HG02943 (cell line): ENCODE data around the gene RPL7A.
"Not testable (repeated sequence)": the region's sequence is repeated elsewhere in the genome, so short reads cannot be mapped to it uniquely, and the experiment has no call there.

ENCODE experiments used
- ATAC-seq: cut with Tn5 transposase; IDR thresholded peaks from one replicate; pipeline ENCODE4 v1.9.1; 2021; ENCODE audit warnings: mild to moderate bottlenecking, low read depth, moderate library complexity; ENCODE audit not compliant: unreplicated experiment

The RPL7A gene

DNA sequence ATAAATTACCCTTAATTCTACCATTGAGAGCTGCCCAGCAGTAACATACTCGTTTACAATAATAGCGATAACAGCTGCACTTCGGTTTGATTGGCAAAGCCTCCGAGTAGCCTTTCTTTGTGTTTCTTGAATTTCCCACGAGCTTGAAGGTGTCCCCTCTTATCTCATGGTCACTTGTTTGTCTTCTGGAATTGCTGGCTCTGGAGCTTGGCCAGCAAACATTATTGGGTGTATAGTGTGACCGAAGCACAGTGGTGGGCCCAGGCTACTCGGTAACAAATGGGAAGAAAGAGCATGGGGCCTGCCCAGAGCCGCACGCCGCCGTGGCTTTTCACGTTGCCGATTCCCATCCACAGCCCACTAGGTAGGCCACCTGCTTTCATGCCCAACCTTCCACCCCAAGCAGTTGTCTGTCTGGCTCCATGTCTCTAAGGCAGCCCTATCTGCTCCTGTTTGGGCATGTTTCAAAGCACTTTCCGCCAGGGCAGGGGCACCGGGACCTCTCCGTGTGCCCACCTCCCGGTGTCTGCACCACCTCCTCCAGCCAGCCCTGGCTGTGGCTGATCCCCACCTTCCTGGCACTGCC, 36.8 kb downstream of the RPL7A start:
- ATAC-seq, result no peak

- ATAC-seq, result no peak
Observed at GRCh38 chr9:133385452-133385851, 37.4 kb downstream of the RPL7A start.

DNA sequence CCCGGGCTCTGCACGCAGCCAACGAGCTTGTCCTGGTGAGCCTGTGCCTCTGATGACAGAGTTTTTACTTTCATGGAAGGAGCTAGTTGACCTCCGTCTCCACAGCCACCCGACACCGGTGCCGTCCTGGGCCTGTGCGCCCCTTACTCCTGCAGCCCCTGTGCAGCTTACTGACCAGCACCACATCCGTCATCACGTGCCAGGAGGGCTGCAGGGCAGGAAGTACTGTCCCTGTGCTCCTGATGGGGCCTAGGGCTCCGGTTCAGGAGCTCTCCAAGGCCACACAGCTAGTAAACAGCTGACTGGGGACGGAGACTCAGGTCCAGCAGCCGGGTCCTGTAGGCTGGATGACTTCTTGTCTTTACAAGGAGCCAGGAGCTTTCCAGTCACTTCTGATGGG, 38.3 kb downstream of the RPL7A start:
- no peak for ATAC-seq

- no peak for ATAC-seq
Observed at GRCh38 chr9:133387680-133388079, 39.7 kb downstream of the RPL7A start.

GRCh38 chr9:133389025-133389557, 41.1 kb downstream of the RPL7A start:
- no peak for ATAC-seq

DNA sequence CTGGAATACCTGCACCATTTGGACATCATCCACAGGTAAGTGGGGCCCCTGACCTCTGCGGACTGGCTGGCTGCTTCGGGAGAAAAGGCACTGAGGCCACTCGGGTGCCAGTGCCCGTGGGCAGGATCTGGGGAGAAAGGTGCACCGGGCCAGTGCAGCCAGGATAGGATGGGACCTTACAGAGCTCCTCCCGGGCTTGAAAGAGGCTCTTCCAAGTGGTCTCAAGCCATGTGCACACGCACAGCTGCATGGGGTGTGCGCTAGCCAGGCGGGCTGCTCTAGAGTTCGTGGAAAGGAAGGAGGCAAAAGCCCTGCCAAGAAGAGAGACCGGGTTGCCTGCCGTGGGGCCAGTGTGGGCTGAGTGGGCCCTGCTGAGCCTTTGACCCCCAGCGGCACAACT, 41.5 kb downstream of the RPL7A start:
- no peak for ATAC-seq

GRCh38 chr9:133390713-133391112, 42.7 kb downstream of the RPL7A start:
- no peak for ATAC-seq

DNA sequence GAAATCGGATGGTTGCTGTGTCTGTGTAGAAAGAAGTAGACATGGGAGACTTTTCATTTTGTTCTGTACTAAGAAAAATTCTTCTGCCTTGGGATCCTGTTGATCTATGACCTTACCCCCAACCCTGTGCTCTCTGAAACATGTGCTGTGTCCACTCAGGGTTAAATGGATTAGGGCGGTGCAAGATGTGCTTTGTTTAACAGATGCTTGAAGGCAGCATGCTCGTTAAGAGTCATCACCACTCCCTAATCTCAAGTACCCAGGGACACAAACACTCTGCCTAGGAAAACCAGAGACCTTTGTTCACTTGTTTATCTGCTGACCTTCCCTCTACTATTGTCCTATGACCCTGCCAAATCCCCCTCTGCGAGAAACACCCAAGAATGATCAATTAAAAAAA, 43.4 kb downstream of the RPL7A start:
- not testable (repeated sequence) for ATAC-seq

DNA sequence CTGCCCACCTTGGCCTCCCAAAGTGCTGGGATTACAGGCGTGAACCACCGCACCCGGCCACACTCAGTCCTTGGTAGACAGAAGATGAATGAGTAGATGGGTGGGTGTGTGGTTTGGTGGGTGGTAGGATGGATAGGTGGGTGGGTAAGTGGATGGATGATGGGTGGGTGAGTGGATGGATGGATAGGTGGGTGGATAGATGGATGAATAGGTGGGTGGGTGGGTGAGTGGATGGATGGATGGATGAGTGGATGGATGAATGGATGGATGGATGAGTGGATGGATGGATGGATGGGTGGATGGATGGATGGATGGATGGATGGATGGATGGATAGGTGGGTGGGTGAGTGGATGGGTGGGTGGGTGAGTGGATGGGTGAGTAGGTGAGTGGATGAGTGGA, 44.3 kb downstream of the RPL7A start:
- not testable (repeated sequence) for ATAC-seq

DNA sequence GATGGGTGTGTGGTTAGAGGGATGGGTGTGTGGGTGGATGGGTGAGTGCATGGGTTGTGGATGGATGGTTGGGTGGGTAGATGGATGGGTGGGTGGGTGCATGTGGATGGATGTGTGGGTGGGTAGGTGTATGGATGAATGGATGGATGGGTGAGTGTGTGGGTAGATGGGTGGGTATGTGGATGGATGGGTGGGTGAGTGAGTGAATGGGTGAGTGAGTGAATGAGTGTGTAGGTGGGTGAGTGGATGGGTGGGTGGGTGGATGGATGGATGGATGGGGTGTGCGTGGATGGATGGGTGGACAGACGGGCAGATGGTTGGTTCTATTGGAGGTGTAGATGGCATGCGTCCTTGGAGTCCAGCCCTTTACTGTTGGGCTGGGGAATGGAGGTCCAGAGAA, 45.4 kb downstream of the RPL7A start:
- ATAC-seq, result no peak

GRCh38 chr9:133394687-133395271, 46.8 kb downstream of the RPL7A start:
- no peak for ATAC-seq

GRCh38 chr9:133396952-133397351, 48.9 kb downstream of the RPL7A start:
- ATAC-seq, result no peak

GRCh38 chr9:133397370-133397769, 49.4 kb downstream of the RPL7A start:
- no peak for ATAC-seq

- ATAC-seq, result no peak
Observed at GRCh38 chr9:133397895-133398294, 49.9 kb downstream of the RPL7A start.

- ATAC-seq, result no peak
Observed at GRCh38 chr9:133400292-133400691, 52.3 kb downstream of the RPL7A start.
